Fibroblast of villous mesenchyme (primary cell): Measurements from ENCODE around the gene IGHMBP2. TPM values are rescaled to one million over a fixed set of nuclear protein-coding genes. Genes with fewer than 3 reads are reported as not detected.

Experiments used
- DNase-seq: peaks from one replicate; pipeline ENCODE4 v3.0.0-alpha.2; 2010; ENCODE audit warnings: low read depth
- H3K4me3 ChIP-seq: 2 replicates; pipeline ENCODE4 v1.5.1; 2011; ENCODE audit warnings: low read depth, mild to moderate bottlenecking, low read length
- total RNA-seq: library from RNA; depleted of rRNA; stranded (reverse); fragments of >200 nt; gene quantifications from 2 replicates; pipeline ENCODE4 v1.2.3, GENCODE V29; 2012
- TF ChIP-seq, protein P1 (sequence below): IDR thresholded peaks from 2 replicates; pipeline ENCODE4 v1.5.1; 2012; ENCODE audit warnings: low read depth, mild to moderate bottlenecking, low read length; ENCODE audit not compliant: insufficient read depth

IGHMBP2 gene
- total RNA-seq, 1 donor: 9.9 TPM

DNA sequence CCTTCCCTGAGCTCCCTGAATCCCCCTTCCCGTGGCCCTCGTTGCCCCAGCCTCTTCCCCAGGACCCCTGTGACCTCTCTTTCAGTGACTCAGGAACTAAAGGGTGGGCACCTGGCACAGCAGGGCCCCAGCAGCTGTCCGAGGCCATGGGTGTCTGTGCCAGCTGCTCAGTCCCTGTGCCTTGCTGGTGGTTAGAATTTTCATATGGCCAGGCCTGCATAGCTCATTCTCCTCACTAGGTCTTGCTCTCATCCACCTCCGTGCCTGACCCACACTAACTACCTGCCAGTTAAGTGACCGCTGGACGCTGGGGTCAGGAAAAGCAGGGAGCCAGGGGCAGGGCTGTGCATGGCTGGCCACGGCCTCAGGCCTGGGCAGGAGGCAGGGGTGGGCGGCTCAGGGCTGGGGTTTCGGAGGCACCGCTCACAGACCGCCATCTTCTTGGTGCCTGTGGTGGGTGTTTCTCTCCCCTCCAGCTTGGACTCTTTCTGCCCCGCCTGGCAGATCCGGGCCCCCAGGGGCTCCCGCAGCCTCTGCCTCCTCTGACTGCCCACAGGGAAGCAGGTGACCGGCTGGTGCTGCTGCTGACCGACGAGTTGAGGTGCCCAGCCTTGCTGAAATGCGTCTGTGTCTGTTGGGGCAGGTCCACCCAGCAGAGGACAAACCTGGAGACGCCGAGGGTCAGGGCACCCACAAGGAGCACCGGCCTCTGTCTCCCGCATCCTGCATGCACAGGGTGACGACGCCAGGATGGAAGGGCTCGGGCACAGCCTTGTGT is 56.8 kb downstream of the IGHMBP2 start:
- H3K4me3 ChIP-seq: no peak overlapping the region
- TF ChIP-seq, protein P1, sequence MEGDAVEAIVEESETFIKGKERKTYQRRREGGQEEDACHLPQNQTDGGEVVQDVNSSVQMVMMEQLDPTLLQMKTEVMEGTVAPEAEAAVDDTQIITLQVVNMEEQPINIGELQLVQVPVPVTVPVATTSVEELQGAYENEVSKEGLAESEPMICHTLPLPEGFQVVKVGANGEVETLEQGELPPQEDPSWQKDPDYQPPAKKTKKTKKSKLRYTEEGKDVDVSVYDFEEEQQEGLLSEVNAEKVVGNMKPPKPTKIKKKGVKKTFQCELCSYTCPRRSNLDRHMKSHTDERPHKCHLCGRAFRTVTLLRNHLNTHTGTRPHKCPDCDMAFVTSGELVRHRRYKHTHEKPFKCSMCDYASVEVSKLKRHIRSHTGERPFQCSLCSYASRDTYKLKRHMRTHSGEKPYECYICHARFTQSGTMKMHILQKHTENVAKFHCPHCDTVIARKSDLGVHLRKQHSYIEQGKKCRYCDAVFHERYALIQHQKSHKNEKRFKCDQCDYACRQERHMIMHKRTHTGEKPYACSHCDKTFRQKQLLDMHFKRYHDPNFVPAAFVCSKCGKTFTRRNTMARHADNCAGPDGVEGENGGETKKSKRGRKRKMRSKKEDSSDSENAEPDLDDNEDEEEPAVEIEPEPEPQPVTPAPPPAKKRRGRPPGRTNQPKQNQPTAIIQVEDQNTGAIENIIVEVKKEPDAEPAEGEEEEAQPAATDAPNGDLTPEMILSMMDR: no peak
- DNase-seq: no peak

DNA sequence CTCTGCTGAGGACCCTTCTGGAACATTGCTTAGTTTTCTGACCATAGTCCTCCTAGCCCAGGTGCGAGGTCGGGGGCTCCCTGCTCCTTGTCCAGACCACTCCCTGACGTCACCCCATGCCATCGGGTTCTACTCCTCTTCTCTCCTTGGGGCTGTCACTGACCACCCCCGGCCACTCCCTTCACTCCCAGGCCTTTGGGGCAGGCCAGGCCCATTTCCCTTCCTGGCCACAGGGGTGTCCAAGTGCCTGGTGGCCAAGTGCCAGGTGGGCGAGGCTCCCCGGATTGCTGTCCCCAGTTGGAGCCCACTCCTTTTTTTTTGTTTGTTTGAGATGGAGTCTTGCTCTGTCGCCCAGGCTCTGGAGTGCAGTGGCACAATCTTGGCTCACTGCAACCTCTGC is 57.6 kb downstream of the IGHMBP2 start:
- TF ChIP-seq, protein P1: no peak

DNA sequence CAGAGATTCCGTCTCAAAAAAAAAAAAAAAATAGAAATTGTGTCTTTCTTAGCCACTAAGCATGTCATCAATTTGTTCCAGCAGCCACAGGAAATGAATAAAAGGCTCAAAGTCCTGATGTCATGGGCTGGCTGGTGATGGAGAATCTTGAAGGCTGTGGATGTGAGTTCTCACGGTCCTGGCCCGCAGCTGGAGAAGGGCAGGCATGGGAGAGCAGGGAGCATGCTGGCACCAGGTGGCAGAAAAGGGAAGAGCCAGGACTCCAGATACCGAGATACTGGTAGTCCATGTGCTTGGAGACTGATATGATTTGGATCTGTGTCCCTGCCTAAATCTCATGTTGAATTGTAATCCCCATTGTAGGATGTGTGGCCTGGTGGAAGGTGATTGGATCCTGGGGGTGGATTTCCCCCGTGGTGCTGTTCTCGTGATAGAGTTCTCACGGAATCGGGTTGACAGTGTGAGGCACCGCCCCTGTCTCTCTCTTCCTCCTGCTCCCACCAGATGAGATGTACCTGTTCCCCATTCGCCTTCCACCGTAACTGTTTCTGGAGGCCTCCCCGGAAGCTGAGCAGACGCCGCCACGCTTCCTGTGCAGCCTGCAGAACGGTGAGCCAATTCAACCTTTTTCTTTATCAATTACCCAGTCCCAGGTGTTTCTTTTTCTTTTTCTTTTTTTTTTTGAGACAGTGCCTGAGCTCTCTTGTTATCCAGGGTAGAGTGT is 59.0 kb downstream of the IGHMBP2 start:
- no peak for DNase-seq
- TF ChIP-seq, protein P1: no peak
- no peak overlapping the region for H3K4me3 ChIP-seq

More for the DNA sequence above, 57.6 kb downstream of the IGHMBP2 start:
- DNase-seq: no peak
- no peak overlapping the region for H3K4me3 ChIP-seq

DNA sequence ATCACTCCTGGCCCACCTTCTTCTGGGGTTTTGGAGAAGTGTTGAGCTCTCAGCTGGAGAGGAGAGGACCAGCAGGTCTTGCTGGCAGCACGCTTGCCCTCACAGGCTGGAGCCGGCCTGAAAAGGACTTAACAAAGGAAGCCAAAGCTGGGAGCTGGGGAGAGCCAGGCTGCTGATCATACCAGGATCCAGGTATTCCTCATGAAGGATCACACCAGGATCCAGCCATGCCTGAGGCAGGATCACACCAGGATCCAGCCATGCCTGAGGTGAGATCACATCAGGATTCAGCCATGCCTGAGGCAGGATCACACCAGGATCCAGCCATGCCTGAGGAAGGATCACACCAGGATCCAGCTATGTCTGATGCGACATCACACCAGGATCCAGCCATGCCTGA is 60.1 kb downstream of the IGHMBP2 start:
- TF ChIP-seq, protein P1: no peak
- no peak for DNase-seq
- no peak overlapping the region for H3K4me3 ChIP-seq

DNA sequence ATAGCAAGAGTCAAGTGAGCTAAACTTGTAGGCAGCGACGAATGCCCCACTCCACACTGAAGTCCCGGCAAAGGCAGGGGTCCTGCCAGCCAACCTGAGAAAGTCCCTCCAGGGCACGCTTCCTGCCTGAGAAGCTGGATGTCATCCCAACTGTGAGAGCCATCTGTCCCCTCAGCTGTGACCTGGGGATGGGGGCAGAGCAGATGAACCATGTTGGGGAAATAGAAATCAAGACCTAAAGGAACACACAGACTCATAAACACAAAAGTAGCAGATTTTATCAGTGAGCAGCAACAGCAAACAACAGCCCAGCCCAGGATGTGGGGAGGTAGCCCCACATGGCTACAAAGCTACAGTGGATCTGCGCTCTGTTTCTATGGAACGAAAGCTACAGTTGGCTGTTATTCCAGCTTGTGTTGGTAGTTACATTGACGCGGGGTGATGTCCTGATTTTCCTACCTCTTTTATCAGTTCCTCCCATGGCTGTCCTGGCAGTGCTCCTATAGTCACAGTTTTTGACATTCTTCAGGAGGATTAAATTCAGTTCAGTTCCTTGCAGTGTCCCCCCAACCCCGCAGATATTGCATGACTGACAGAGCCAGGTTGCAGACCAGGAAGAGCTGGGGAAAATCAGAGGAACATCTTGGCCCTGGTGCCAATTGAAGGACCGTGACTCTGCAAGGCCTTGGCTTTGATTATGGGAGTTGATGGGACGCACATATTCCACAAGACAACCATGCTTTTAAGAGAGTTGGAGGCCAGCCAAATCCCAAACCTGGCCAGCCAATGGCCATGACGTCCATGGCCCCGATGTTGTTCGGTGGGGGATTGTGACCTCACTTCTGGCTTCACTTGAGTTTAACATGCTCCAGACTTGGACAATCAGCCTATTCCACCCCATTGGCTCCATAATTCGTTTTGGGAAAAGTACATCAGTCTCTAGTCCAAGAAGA is 62.5 kb downstream of the IGHMBP2 start:
- no peak overlapping the region for H3K4me3 ChIP-seq
- DNase-seq: no peak
- TF ChIP-seq, protein P1: no peak
